ENCODE measurements around the gene DCAF17. TPM values are rescaled to one million over a fixed set of nuclear protein-coding genes. Genes with fewer than 3 reads are reported as not detected.
A peak's percentile ranks its signal among the peaks of the same experiment; 100 is the strongest.

Gene DCAF17
- total RNA-seq, 6 experiments from 2014 or later: 12.8 to 17.6 (median 15.2) TPM

- Mint-ChIP-seq H3K36me3 (ENCODE audit: low read depth) (peaks cover 31% of the 10 kb centered on the region), H3K9me3 (no peaks in the 10 kb centered on the region), H3K4me1 (ENCODE audit: low read depth) (peaks cover 18% of the 10 kb centered on the region), H3K27me3 (ENCODE audit: insufficient read depth) (no peaks in the 10 kb centered on the region), H3K4me3 (no peak overlapping the region), H3K27ac (peak overlapping the region; percentile 47)
- peak; percentile 52 for DNase-seq
- TF ChIP-seq CTCF (IDR thresholded peaks at IDR 0.05): no peak
Measured at GRCh38 chr2:171469176-171469575, 35.1 kb downstream of the DCAF17 start.

GRCh38 chr2:171470129-171470528, 36.1 kb downstream of the DCAF17 start:
- H3K27ac Mint-ChIP-seq: no peak overlapping the region
- TF ChIP-seq CTCF (IDR thresholded peaks at IDR 0.05): no peak
- H3K36me3 Mint-ChIP-seq (ENCODE audit: low read depth): peaks cover 40% of the 10 kb centered on the region
- no peaks in the 10 kb centered on the region for H3K27me3 Mint-ChIP-seq (ENCODE audit: insufficient read depth)
- H3K9me3 Mint-ChIP-seq: no peaks in the 10 kb centered on the region
- H3K4me1 Mint-ChIP-seq (ENCODE audit: low read depth): peaks cover 18% of the 10 kb centered on the region
- DNase-seq: no peak
- no peak overlapping the region for H3K4me3 Mint-ChIP-seq

- Mint-ChIP-seq H3K36me3 (ENCODE audit: low read depth) (peaks cover 37% of the 10 kb centered on the region), H3K27me3 (ENCODE audit: insufficient read depth) (no peaks in the 10 kb centered on the region), H3K9me3 (no peaks in the 10 kb centered on the region), H3K27ac (no peak overlapping the region), H3K4me1 (ENCODE audit: low read depth) (peaks cover 20% of the 10 kb centered on the region), H3K4me3 (no peak overlapping the region)
- DNase-seq: no peak
- no peak for TF ChIP-seq CTCF (IDR thresholded peaks at IDR 0.05)
Measured at GRCh38 chr2:171475979-171476378, 42.0 kb downstream of the DCAF17 start.

- Mint-ChIP-seq H3K27me3 (ENCODE audit: insufficient read depth) (no peaks in the 10 kb centered on the region), H3K27ac (no peak overlapping the region), H3K36me3 (ENCODE audit: low read depth) (peaks cover 41% of the 10 kb centered on the region), H3K4me3 (no peak overlapping the region), H3K9me3 (no peaks in the 10 kb centered on the region), H3K4me1 (ENCODE audit: low read depth) (peaks cover 42% of the 10 kb centered on the region)
- no peak for TF ChIP-seq CTCF (IDR thresholded peaks at IDR 0.05)
- DNase-seq: peak; percentile 16
Measured at GRCh38 chr2:171478345-171478744, 44.3 kb downstream of the DCAF17 start.

- Mint-ChIP-seq H3K9me3 (no peaks in the 10 kb centered on the region), H3K36me3 (ENCODE audit: low read depth) (peaks cover 35% of the 10 kb centered on the region), H3K27me3 (ENCODE audit: insufficient read depth) (no peaks in the 10 kb centered on the region), H3K4me1 (ENCODE audit: low read depth) (peaks cover 43% of the 10 kb centered on the region), H3K4me3 (no peak overlapping the region), H3K27ac (no peak overlapping the region)
- DNase-seq: no peak
- TF ChIP-seq CTCF (IDR thresholded peaks at IDR 0.05): no peak
Measured at GRCh38 chr2:171479154-171479814, 45.3 kb downstream of the DCAF17 start.
